ENCODE results near the gene DDX18.
"Not testable (repeated sequence)": the region's sequence is repeated elsewhere in the genome, so short reads cannot be mapped to it uniquely, and the experiment has no call there.

Gene DDX18

GRCh38 chr2:117814417-117815264 is at the start of gene DDX18:
DDX18 (plus strand) TSS chr2:117814691; CDS start chr2:117814778, 87 bp downstream.
- peak; percentile 95 to 99 for DNase-seq

- no peak for DNase-seq
Measured at GRCh38 chr2:117770730-117771129, 43.8 kb upstream of the DDX18 start.

- peak; percentile 13 to 29 for DNase-seq
Measured at GRCh38 chr2:117771969-117772630, 42.4 kb upstream of the DDX18 start.

GRCh38 chr2:117774716-117775115 is 39.8 kb upstream of the DDX18 start:
- DNase-seq: no peak

GRCh38 chr2:117775703-117776219 is 38.7 kb upstream of the DDX18 start:
- DNase-seq: no peak

GRCh38 chr2:117776888-117777287 is 37.6 kb upstream of the DDX18 start:
- DNase-seq: no peak

- DNase-seq: peak in 1 of 2 experiments; percentile 56
Measured at GRCh38 chr2:117785740-117786139, 28.8 kb upstream of the DDX18 start.

- no peak for DNase-seq
Measured at GRCh38 chr2:117786520-117786919, 28.0 kb upstream of the DDX18 start.

- no peak for DNase-seq
Measured at GRCh38 chr2:117789505-117789904, 25.0 kb upstream of the DDX18 start.

GRCh38 chr2:117794668-117795067 is 19.8 kb upstream of the DDX18 start:
- DNase-seq: no peak

- DNase-seq: no peak
Measured at GRCh38 chr2:117801826-117802225, 12.7 kb upstream of the DDX18 start.

- not testable (repeated sequence) for DNase-seq
Measured at GRCh38 chr2:117803644-117804325, 10.7 kb upstream of the DDX18 start.

- DNase-seq: no peak
Measured at GRCh38 chr2:117812443-117812842, 2.0 kb upstream of the DDX18 start.

- no peak for DNase-seq
Measured at GRCh38 chr2:117815946-117816345, 1.5 kb downstream of the DDX18 start.

GRCh38 chr2:117818921-117819320 is 4.4 kb downstream of the DDX18 start:
- DNase-seq: no peak

- DNase-seq: no peak
Measured at GRCh38 chr2:117820444-117820843, 6.0 kb downstream of the DDX18 start.

GRCh38 chr2:117825437-117825836 is 10.9 kb downstream of the DDX18 start:
- no peak for DNase-seq

- not testable (repeated sequence) for DNase-seq
Measured at GRCh38 chr2:117827464-117827863, 13.0 kb downstream of the DDX18 start.

GRCh38 chr2:117828870-117829269 is 14.4 kb downstream of the DDX18 start:
- no peak for DNase-seq

- DNase-seq: no peak
Measured at GRCh38 chr2:117832332-117832731, 17.8 kb downstream of the DDX18 start.

- DNase-seq: no peak
Measured at GRCh38 chr2:117832905-117833613, 18.6 kb downstream of the DDX18 start.

GRCh38 chr2:117833911-117834310 is 19.4 kb downstream of the DDX18 start:
- DNase-seq: no peak

GRCh38 chr2:117834992-117835391 is 20.5 kb downstream of the DDX18 start:
- no peak for DNase-seq

All from NCI-H446 (cell line).